GM23248 (cell line): ENCODE measurements around the gene ENTR1.

Experiments used
- EZH2 ChIP-seq: fragments of 200-600 bp; sonication (generic); IDR thresholded peaks from 2 replicates; pipeline ENCODE4 v1.6.1; 2018; ENCODE audit warnings: antibody characterized with exemption, mild to moderate bottlenecking; ENCODE audit not compliant: insufficient read depth, poor library complexity, severe bottlenecking
- EZH2phosphoT487 ChIP-seq: fragments of 200-600 bp; sonication (generic); IDR thresholded peaks from 2 replicates; pipeline ENCODE4 v1.6.1; 2018; ENCODE audit warnings: antibody characterized with exemption, moderate library complexity, mild to moderate bottlenecking, low read depth; ENCODE audit not compliant: insufficient read depth

GRCh38 chr9:136409557-136410455 is 608 bp downstream of the ENTR1 start:
- TF ChIP-seq EZH2 = no peak
- TF ChIP-seq EZH2phosphoT487 = no peak
